Progenitor cell of endocrine pancreas (in vitro differentiated cells): ENCODE results near the gene WDR77. TPM values are rescaled to one million over a fixed set of nuclear protein-coding genes. Genes with fewer than 3 reads are reported as not detected.

Experiments used
- DNase-seq: peaks from one replicate; pipeline ENCODE4 v3.0.0; 2021; ENCODE audit warnings: low spot score; ENCODE audit not compliant: unreplicated experiment
- H3K27ac Mint-ChIP-seq: 2 replicates; pipeline ENCODE4 v1.8.0; 2021; ENCODE audit warnings: mild to moderate bottlenecking, moderate library complexity, mixed read lengths
- H3K27me3 Mint-ChIP-seq: 2 replicates; pipeline ENCODE4 v1.8.0; 2021; ENCODE audit warnings: mixed read lengths
- H3K36me3 Mint-ChIP-seq: 2 replicates; pipeline ENCODE4 v1.8.0; 2022; ENCODE audit warnings: mixed read lengths; ENCODE audit not compliant: insufficient read depth
- H3K4me1 Mint-ChIP-seq: 2 replicates; pipeline ENCODE4 v1.8.0; 2021; ENCODE audit warnings: low read depth, mixed read lengths
- H3K4me3 Mint-ChIP-seq: 2 replicates; pipeline ENCODE4 v1.8.0; 2021; ENCODE audit warnings: low read depth, mild to moderate bottlenecking, moderate library complexity, mixed read lengths
- H3K9me3 Mint-ChIP-seq: 2 replicates; pipeline ENCODE4 v1.8.0; 2021; ENCODE audit warnings: low read depth, mixed read lengths
- total RNA-seq: library from RNA; stranded (reverse); gene quantifications from 2 replicates; pipeline ENCODE4 v1.2.1, GENCODE V29; 2021
- TF ChIP-seq, protein P1 (sequence below): fragments of 200-600 bp; sonication (generic); IDR thresholded peaks from one replicate; pipeline ENCODE4 v1.5.0; 2021; ENCODE audit warnings: antibody characterized with exemption, mild to moderate bottlenecking; ENCODE audit not compliant: unreplicated experiment

WDR77 gene
- total RNA-seq, 1 donor from 2014 or later = 91.2 TPM

DNA sequence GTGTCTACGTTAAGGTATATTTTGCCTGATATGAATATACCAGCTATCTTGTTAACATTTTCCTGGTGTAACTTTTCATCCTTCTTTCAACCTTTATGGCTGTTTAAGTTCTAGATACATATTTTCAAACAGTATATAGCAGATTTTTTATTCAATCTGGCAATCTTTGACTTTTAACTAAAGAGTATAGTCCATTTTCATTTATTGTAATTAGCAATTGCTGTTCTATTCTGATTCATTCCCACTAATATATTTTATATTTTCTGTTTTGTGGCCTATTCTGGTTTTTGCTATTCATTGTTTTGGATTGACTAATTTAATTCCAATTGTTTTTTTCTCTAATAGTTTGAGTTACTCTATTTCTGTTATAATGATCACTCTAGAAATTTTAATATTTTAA is 17.4 kb upstream of the WDR77 start:
- H3K4me3 Mint-ChIP-seq = no peak overlapping the region
- no peak overlapping the region for H3K27ac Mint-ChIP-seq
- DNase-seq = no peak
- H3K36me3 Mint-ChIP-seq = peaks cover 3% of the 10 kb centered on the region
- no peaks in the 10 kb centered on the region for H3K9me3 Mint-ChIP-seq
- peaks cover 4% of the 10 kb centered on the region for H3K4me1 Mint-ChIP-seq
- no peaks in the 10 kb centered on the region for H3K27me3 Mint-ChIP-seq
- TF ChIP-seq, protein P1, sequence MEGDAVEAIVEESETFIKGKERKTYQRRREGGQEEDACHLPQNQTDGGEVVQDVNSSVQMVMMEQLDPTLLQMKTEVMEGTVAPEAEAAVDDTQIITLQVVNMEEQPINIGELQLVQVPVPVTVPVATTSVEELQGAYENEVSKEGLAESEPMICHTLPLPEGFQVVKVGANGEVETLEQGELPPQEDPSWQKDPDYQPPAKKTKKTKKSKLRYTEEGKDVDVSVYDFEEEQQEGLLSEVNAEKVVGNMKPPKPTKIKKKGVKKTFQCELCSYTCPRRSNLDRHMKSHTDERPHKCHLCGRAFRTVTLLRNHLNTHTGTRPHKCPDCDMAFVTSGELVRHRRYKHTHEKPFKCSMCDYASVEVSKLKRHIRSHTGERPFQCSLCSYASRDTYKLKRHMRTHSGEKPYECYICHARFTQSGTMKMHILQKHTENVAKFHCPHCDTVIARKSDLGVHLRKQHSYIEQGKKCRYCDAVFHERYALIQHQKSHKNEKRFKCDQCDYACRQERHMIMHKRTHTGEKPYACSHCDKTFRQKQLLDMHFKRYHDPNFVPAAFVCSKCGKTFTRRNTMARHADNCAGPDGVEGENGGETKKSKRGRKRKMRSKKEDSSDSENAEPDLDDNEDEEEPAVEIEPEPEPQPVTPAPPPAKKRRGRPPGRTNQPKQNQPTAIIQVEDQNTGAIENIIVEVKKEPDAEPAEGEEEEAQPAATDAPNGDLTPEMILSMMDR = no peak

DNA sequence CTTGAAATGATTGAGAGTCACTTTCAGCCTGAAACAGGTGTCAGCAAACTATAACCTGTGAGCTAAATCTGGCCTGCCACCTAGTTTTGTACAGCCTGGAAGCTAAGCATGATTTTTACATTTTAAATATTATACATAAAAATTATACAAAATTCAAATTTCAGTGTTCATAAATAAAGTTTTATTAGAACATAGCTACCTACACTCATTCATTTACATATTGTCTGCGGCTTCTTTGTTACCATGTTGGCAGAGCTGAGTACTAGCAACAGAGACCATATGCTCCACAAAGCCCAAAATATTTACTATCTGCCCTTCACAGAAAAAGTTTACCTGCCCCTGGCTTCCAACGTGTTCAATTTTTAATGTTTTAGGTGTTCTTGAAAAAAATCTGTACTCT is 16.7 kb upstream of the WDR77 start:
- H3K27me3 Mint-ChIP-seq = no peaks in the 10 kb centered on the region
- H3K4me3 Mint-ChIP-seq = no peak overlapping the region
- no peaks in the 10 kb centered on the region for H3K9me3 Mint-ChIP-seq
- H3K4me1 Mint-ChIP-seq = peaks cover 4% of the 10 kb centered on the region
- H3K27ac Mint-ChIP-seq = no peak overlapping the region
- TF ChIP-seq, protein P1 = no peak
- peaks cover 3% of the 10 kb centered on the region for H3K36me3 Mint-ChIP-seq
- DNase-seq = no peak

DNA sequence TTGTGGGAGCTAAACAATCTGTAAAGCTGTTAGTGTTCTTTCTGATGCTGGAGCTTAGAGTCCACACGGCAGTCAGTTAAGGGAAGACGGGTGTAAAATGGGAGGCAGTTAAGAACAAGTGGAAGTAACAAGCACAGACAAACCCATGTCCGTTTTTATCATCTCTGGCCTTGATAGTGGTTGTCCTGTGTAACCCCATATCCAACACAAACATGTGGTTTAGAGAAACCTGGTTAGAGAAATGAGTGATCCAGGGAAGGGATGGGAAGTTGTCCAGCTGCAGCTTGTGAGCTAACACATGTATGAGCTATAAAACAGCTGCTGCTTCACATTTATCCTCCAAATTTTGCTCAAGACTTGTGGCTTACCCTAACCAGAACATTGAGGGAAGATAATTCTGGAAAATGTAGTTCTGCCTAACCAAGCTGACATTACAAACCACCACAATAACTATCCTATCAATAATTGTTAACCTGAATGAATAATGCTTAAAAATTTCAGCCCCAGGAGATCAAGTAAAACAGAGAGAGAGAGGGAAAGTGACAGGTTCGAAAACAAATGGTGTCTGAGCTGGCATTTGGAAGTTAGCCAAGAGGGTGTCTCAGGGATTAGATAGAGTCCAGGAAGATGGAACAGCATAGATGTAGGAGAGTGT is 14.1 kb upstream of the WDR77 start:
- H3K9me3 Mint-ChIP-seq = no peaks in the 10 kb centered on the region
- no peak overlapping the region for H3K4me3 Mint-ChIP-seq
- peaks cover 7% of the 10 kb centered on the region for H3K36me3 Mint-ChIP-seq
- TF ChIP-seq, protein P1 = no peak
- DNase-seq = no peak
- H3K27me3 Mint-ChIP-seq = no peaks in the 10 kb centered on the region
- no peak overlapping the region for H3K27ac Mint-ChIP-seq
- peaks cover 4% of the 10 kb centered on the region for H3K4me1 Mint-ChIP-seq

DNA sequence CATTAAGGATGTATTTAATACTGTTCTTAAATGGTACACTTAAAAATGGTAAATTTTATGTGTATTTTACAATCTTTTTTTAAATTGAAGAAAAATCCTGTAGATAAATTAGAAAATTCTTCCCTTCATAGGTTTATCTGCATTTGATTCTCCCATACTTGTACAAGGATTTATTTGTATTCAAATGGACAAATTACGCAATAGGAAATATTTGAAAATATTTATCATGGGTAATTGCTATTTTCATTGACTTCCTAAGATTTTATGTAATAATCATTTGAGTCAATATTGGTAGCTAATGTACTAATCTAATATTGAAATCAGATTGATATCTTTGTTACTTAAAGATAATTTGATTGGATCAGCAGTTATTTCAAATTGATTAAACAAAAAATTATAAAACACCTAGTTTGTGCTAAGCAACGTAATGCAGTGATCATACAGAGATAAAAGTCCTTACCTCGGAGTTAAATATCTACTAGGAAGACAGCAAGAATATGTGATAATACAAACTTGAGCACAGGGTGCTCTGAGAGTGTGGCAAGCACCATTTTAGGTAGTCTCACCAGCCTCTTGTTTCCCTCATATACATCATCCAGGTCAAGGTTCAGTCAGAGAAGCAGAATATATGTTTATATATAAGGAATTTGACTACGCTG is 13.4 kb upstream of the WDR77 start:
- TF ChIP-seq, protein P1 = no peak
- H3K4me1 Mint-ChIP-seq = peaks cover 4% of the 10 kb centered on the region
- H3K9me3 Mint-ChIP-seq = no peaks in the 10 kb centered on the region
- peaks cover 10% of the 10 kb centered on the region for H3K36me3 Mint-ChIP-seq
- H3K4me3 Mint-ChIP-seq = no peak overlapping the region
- no peak overlapping the region for H3K27ac Mint-ChIP-seq
- no peak for DNase-seq
- no peaks in the 10 kb centered on the region for H3K27me3 Mint-ChIP-seq

DNA sequence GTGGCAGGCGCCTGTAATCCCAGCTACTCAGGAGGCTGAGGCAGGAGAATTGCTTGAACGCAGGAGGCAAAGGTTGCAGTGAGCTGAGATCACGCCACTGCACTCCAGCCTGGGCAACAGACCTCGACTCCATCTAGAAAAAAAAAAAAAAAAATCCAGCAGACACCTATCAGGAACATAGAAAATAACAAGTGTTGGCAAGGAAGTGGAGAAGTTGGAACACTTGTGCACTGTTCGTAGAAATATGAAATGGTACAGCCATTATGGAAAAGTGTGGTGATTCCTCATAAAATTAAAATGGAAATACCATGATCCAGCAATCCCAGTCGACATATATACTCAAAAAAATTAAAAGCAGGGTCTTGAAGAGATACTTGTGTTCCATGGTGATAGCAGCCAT is 12.7 kb upstream of the WDR77 start:
- TF ChIP-seq, protein P1 = no peak
- no peaks in the 10 kb centered on the region for H3K27me3 Mint-ChIP-seq
- H3K4me1 Mint-ChIP-seq = peaks cover 4% of the 10 kb centered on the region
- H3K9me3 Mint-ChIP-seq = no peaks in the 10 kb centered on the region
- H3K4me3 Mint-ChIP-seq = no peak overlapping the region
- no peak overlapping the region for H3K27ac Mint-ChIP-seq
- peaks cover 13% of the 10 kb centered on the region for H3K36me3 Mint-ChIP-seq
- no peak for DNase-seq
